ENCODE measurements around the gene RXYLT1. TPM values are rescaled to one million over a fixed set of nuclear protein-coding genes. Genes with fewer than 3 reads are reported as not detected.

RXYLT1 gene
- total RNA-seq, 1 experiment from 2014 or later, result 9.8 TPM

- no peak overlapping the region; the same call in 1 of the 2 replicates for H3K27ac Mint-ChIP-seq
- CTCF ChIA-PET, result no interaction called here
- no peaks in the 10 kb centered on the region for H3K27me3 Mint-ChIP-seq (ENCODE audit: low read depth)
- peak; percentile 29 for DNase-seq (ENCODE audit: low spot score)
- H3K4me1 Mint-ChIP-seq, result peaks cover 7% of the 10 kb centered on the region
- peak; percentile 87 for ATAC-seq
- H3K4me3 Mint-ChIP-seq, result no peak overlapping the region
- TF ChIP-seq USF1 (CRISPR knock-in tag; IDR thresholded peaks at IDR 0.05) (peak; percentile 87), ELF4 (CRISPR knock-in tag; IDR thresholded peaks at IDR 0.05; ENCODE audit: low read depth) (no peak), JAZF1 (CRISPR knock-in tag; IDR thresholded peaks at IDR 0.05) (no peak), KAT7 (CRISPR knock-in tag; IDR thresholded peaks at IDR 0.05; ENCODE audit: borderline replicate concordance) (no peak), USF2 (CRISPR knock-in tag; IDR thresholded peaks at IDR 0.05) (peak; percentile 87)
- H3K9me3 Mint-ChIP-seq, result no peaks in the 10 kb centered on the region
- POLR2A ChIA-PET, result interaction anchor here (0.7 kb wide), 1 partner anchor 785 kb away, joined by 3 read pairs; no protein-coding TSS in a partner anchor
- H3K36me3 Mint-ChIP-seq, result no peaks in the 10 kb centered on the region; the same call in 1 of the 2 replicates
Measured at GRCh38 chr12:63795032-63795687, 15.5 kb downstream of the RXYLT1 start.

- CTCF ChIA-PET, result no interaction called here
- no peak overlapping the region for H3K27ac Mint-ChIP-seq
- no peaks in the 10 kb centered on the region for H3K9me3 Mint-ChIP-seq
Measured at GRCh38 chr12:63795944-63796343, 16.2 kb downstream of the RXYLT1 start.

GRCh38 chr12:63802012-63802608, 22.4 kb downstream of the RXYLT1 start:
- no peaks in the 10 kb centered on the region for H3K4me1 Mint-ChIP-seq
- no peak overlapping the region for H3K4me3 Mint-ChIP-seq
- CTCF ChIA-PET, result interaction anchor here (0.8 to 1.3 kb wide), 2 partner anchors 650 to 698 kb away, joined by 4 read pairs; no protein-coding TSS in a partner anchor
- H3K9me3 Mint-ChIP-seq, result no peaks in the 10 kb centered on the region
- no peaks in the 10 kb centered on the region for H3K27me3 Mint-ChIP-seq (ENCODE audit: low read depth)
- H3K36me3 Mint-ChIP-seq, result no peaks in the 10 kb centered on the region
- POLR2A ChIA-PET, result no interaction called here
- DNase-seq (ENCODE audit: low spot score) (no peak), ATAC-seq (no peak)
- H3K27ac Mint-ChIP-seq, result no peak overlapping the region
- TF ChIP-seq NFATC4 (CRISPR knock-in tag; IDR thresholded peaks at IDR 0.05) (no peak), ZNF423 (CRISPR knock-in tag; IDR thresholded peaks at IDR 0.05) (no peak), ZNF232 (CRISPR knock-in tag; IDR thresholded peaks at IDR 0.05) (no peak), ZNF425 (CRISPR knock-in tag; conservative IDR thresholded peaks at IDR 0.05) (no peak)

More at GRCh38 chr12:63795944-63796343, 16.2 kb downstream of the RXYLT1 start:
- DNase-seq (ENCODE audit: low spot score) (no peak), ATAC-seq (no peak)
- POLR2A ChIA-PET, result no interaction called here
- Mint-ChIP-seq H3K27me3 (ENCODE audit: low read depth) (no peaks in the 10 kb centered on the region), H3K4me3 (no peak overlapping the region), H3K36me3 (no peaks in the 10 kb centered on the region), H3K4me1 (peaks cover 7% of the 10 kb centered on the region)
- no peak for TF ChIP-seq USF2 (CRISPR knock-in tag; IDR thresholded peaks at IDR 0.05)
- TF ChIP-seq MYBL2 (CRISPR knock-in tag; IDR thresholded peaks at IDR 0.05), result no peak
- no peak for TF ChIP-seq NR1H2 (CRISPR knock-in tag; IDR thresholded peaks at IDR 0.05)
- TF ChIP-seq ZBTB21 (CRISPR knock-in tag; IDR thresholded peaks at IDR 0.05; ENCODE audit: borderline replicate concordance), result no peak

- no peak overlapping the region for H3K4me3 Mint-ChIP-seq
- H3K9me3 Mint-ChIP-seq, result no peaks in the 10 kb centered on the region
- H3K4me1 Mint-ChIP-seq, result no peaks in the 10 kb centered on the region
- CTCF ChIA-PET, result no interaction called here
- H3K27me3 Mint-ChIP-seq (ENCODE audit: low read depth), result no peaks in the 10 kb centered on the region
- DNase-seq (ENCODE audit: low spot score) (no peak), ATAC-seq (no peak)
- POLR2A ChIA-PET, result no interaction called here
- H3K27ac Mint-ChIP-seq, result no peak overlapping the region; the same call in 1 of the 2 replicates
- no peaks in the 10 kb centered on the region for H3K36me3 Mint-ChIP-seq
- TF ChIP-seq ZNF396 (CRISPR knock-in tag; IDR thresholded peaks at IDR 0.05; ENCODE audit: borderline replicate concordance) (no peak), ZBTB43 (CRISPR knock-in tag; IDR thresholded peaks at IDR 0.05) (no peak), ELF4 (CRISPR knock-in tag; IDR thresholded peaks at IDR 0.05; ENCODE audit: low read depth) (no peak), ZNF416 (CRISPR knock-in tag; IDR thresholded peaks at IDR 0.05) (no peak), E2F5 (CRISPR knock-in tag; IDR thresholded peaks at IDR 0.05) (no peak), ZMAT4 (CRISPR knock-in tag; IDR thresholded peaks at IDR 0.05) (no peak), USF2 (CRISPR knock-in tag; IDR thresholded peaks at IDR 0.05) (no peak)
Measured at GRCh38 chr12:63804746-63805145, 25.0 kb downstream of the RXYLT1 start.
